K562 (cell line): ENCODE measurements around the gene RNU5D-1. TPM values are rescaled to one million over a fixed set of nuclear protein-coding genes. Genes with fewer than 3 reads are reported as not detected.

Source experiments
- CTBP1 ChIP-seq: fragments of 450-650 bp; IDR thresholded peaks from 2 replicates; pipeline ENCODE4 v1.6.1; 2016; ENCODE audit warnings: borderline replicate concordance
- FOS ChIP-seq: IDR thresholded peaks from 3 replicates; pipeline ENCODE4 v1.6.1; 2011; ENCODE audit not compliant: insufficient read length; ENCODE audit errors: extremely low read depth
- HMG20A ChIP-seq: fragments of 450-650 bp; formaldehyde crosslinking; conservative IDR thresholded peaks from 2 replicates; pipeline ENCODE4 v1.4.0; 2020; ENCODE audit warnings: mild to moderate bottlenecking, mixed read lengths
- HNRNPUL1 ChIP-seq: fragments of 200-400 bp; formaldehyde crosslinking; IDR thresholded peaks from 2 replicates; pipeline ENCODE4 v1.6.1; 2017; ENCODE audit warnings: low read length
- KDM1A ChIP-seq, 2 experiments: fragments of 450-650 bp; IDR thresholded peaks; 2 replicates each; pipeline ENCODE4 v1.6.1; 2016; ENCODE audit warnings: mild to moderate bottlenecking in 2 of 2
- KDM2B ChIP-seq: fragments of 250-450 bp; sonication (Bioruptor Pico); IDR thresholded peaks from 2 replicates; pipeline ENCODE4 v1.8.0; 2021; ENCODE audit warnings: mild to moderate bottlenecking, moderate library complexity
- KLF13 ChIP-seq: fragments of 450-650 bp; IDR thresholded peaks from 2 replicates; pipeline ENCODE4 v1.6.1; 2016; ENCODE audit warnings: missing genetic modification characterization, low read depth, mild to moderate bottlenecking, missing compliant biosample characterization, moderate library complexity, borderline replicate concordance
- MTA2 ChIP-seq: fragments of 450-650 bp; IDR thresholded peaks from 2 replicates; pipeline ENCODE4 v1.6.1; 2016; ENCODE audit warnings: low read depth
- NFRKB ChIP-seq: fragments of 450-650 bp; IDR thresholded peaks from 2 replicates; pipeline ENCODE4 v1.6.1; 2016; ENCODE audit warnings: low read depth
- PPARD ChIP-seq: fragments of 250-450 bp; sonication (Bioruptor Pico); IDR thresholded peaks from 2 replicates; pipeline ENCODE4 v1.8.0; 2022; ENCODE audit warnings: inconsistent platforms, mild to moderate bottlenecking, moderate library complexity
- RUNX1 ChIP-seq: sonication (generic); IDR thresholded peaks from 2 replicates; pipeline ENCODE4 v1.6.1; 2016; ENCODE audit warnings: antibody characterized with exemption, low read depth
- SIN3B ChIP-seq: fragments of 450-650 bp; IDR thresholded peaks from 2 replicates; pipeline ENCODE4 v1.6.1; 2017; ENCODE audit warnings: low read depth, mild to moderate bottlenecking, moderate library complexity
- SMAD1 ChIP-seq: fragments of 150-350 bp; IDR thresholded peaks from 2 replicates; pipeline ENCODE4 v1.6.1; 2014; ENCODE audit warnings: low read length, low read depth; ENCODE audit not compliant: partially characterized antibody
- SNRNP70 ChIP-seq: fragments of 200-400 bp; formaldehyde crosslinking; optimal IDR thresholded peaks from 2 replicates; pipeline ENCODE3; 2017; ENCODE audit warnings: low read depth, low read length
- TAF7 ChIP-seq: fragments of 450-650 bp; IDR thresholded peaks from 2 replicates; pipeline ENCODE4 v1.6.1; 2016; ENCODE audit warnings: missing genetic modification characterization, missing compliant biosample characterization
- ZKSCAN8 ChIP-seq: fragments of 200-800 bp; sonication (Bioruptor generic); IDR thresholded peaks from 2 replicates; pipeline ENCODE4 v1.6.1; 2016; ENCODE audit warnings: missing genetic modification characterization, missing compliant biosample characterization
- ZNF324 ChIP-seq: fragments of 250-450 bp; sonication (Bioruptor Pico); IDR thresholded peaks from 2 replicates; pipeline ENCODE4 v1.4.0; 2020; ENCODE audit warnings: mild to moderate bottlenecking
- ZNF41 ChIP-seq: fragments of 250-450 bp; sonication (Bioruptor Pico); conservative IDR thresholded peaks from 2 replicates; pipeline ENCODE4 v1.4.0; 2020; ENCODE audit warnings: mild to moderate bottlenecking
- ZZZ3 ChIP-seq: fragments of 450-650 bp; IDR thresholded peaks from 2 replicates; pipeline ENCODE4 v1.6.1; 2016; ENCODE audit warnings: antibody characterized with exemption, mild to moderate bottlenecking, moderate library complexity
- polyA plus RNA-seq, 8 experiments: library from polyadenylated mRNA; depleted of rRNA in 4 of 8; stranded (reverse) in 5 of 8; unstranded in 3 of 8; fragments of >200 nt; fragmentation: Nextera tagmentation in 2 of 8; fragmentation: Illumina TruSeq in 1 of 8; extraction: Ambion mirVana in 2 of 8; extraction: Trizol in 1 of 8; gene quantifications; 2 replicates each; pipeline versions ENCODE4 v1.2.1 to v1.2.3, GENCODE V29; 2011 to 2014; ENCODE audit warnings: inconsistent platforms in 1 of 8, missing spikeins in 1 of 8
- total RNA-seq, 7 experiments: library from RNA; depleted of rRNA in 6 of 7; stranded (reverse); fragments of >200 nt in 6 of 7; fragmentation: Illumina TruSeq in 2 of 7; extraction: Trizol in 2 of 7; gene quantifications; 2 replicates each; pipeline versions ENCODE4 v1.2.1 to v1.2.3, GENCODE V29; 2011 to 2021; ENCODE audit warnings: low replicate concordance in 1 of 7
- TF ChIP-seq, protein P1 (sequence below): IDR thresholded peaks from 2 replicates; pipeline ENCODE4 v1.6.1; 2016; ENCODE audit warnings: missing genetic modification characterization, missing compliant biosample characterization
- TF ChIP-seq, protein P2 (sequence below), 2 experiments: fragments of 450-650 bp in 1 of 2; sonication (generic) in 1 of 2; formaldehyde crosslinking; conservative IDR thresholded peaks; 2 replicates each; pipeline versions ENCODE4 v1.4.0 to v1.8.1; 2020 to 2022; ENCODE audit warnings: mild to moderate bottlenecking in 1 of 2, missing genetic modification reagents in 1 of 2
- TF ChIP-seq, protein P3 (sequence below): fragments of 450-650 bp; formaldehyde crosslinking; IDR thresholded peaks from 2 replicates; pipeline ENCODE4 v1.4.0; 2020; ENCODE audit warnings: mild to moderate bottlenecking, moderate library complexity
- TF ChIP-seq, protein P4 (sequence below): fragments of 450-650 bp; IDR thresholded peaks from 2 replicates; pipeline ENCODE4 v1.6.1; 2016
- TF ChIP-seq, protein P5 (sequence below): fragments of 450-650 bp; IDR thresholded peaks from 2 replicates; pipeline ENCODE4 v1.6.1; 2016; ENCODE audit warnings: low read depth, mild to moderate bottlenecking, moderate library complexity

Gene RNU5D-1
- total and polyA plus RNA-seq, 9 of the 15 experiments (the other 6 are each of a cell fraction or from before 2014, with no cell fraction given), result under 0.01 TPM; not detected in 8

DNA sequence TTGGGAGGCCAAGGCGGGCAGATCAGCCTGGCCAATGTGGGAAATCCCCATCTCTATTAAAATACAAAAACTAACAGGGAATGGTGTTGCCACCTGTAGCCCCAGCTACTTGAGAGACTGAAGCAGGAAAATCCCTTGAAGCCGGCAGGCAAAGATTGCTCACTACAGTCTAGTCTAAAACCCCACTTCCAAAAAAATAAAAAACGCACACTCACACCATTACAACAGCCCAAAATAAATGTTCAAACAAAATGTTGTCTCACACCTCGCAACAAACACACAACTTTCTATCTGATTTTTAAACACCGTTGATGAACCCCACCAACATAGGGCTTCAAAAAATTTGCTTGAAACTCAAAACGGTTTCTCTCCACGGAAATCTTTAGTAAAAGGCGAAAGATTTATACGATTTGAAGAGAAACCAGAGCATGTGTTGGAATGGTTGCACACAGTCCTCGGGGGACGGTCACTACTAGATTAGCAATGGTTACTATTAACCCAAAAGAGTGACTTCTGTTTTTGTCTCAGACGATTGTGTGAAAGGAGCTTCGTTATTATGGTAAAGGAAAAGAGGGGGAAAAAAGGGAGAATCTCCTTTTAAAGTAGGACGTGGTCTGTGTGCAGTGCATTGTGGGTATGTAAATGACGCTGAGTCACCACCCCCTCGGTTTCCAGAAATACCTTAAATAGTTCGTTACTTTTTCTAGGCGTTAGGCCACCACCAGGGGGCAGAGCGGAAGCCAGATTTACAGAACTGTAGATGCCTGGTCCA is at the start of gene RNU5D-1 (continued):
- TF ChIP-seq CTBP1, result peak; percentile 27; the same call in 1 of the 2 replicates
- peak; percentile 74 for TF ChIP-seq ZNF324 (CRISPR knock-in tag)
- TF ChIP-seq ZNF41 (CRISPR knock-in tag), result peak; percentile 93
- peak; percentile 89; the same call in 1 of the 2 replicates for TF ChIP-seq HMG20A (CRISPR knock-in tag)
- peak; percentile 42 for TF ChIP-seq MTA2
- peak; percentile 54; the same call in 1 of the 2 replicates for TF ChIP-seq TAF7 (tag)
- TF ChIP-seq PPARD (CRISPR knock-in tag), result no peak
- no peak for TF ChIP-seq KDM2B (CRISPR knock-in tag)
- TF ChIP-seq, protein P1, sequence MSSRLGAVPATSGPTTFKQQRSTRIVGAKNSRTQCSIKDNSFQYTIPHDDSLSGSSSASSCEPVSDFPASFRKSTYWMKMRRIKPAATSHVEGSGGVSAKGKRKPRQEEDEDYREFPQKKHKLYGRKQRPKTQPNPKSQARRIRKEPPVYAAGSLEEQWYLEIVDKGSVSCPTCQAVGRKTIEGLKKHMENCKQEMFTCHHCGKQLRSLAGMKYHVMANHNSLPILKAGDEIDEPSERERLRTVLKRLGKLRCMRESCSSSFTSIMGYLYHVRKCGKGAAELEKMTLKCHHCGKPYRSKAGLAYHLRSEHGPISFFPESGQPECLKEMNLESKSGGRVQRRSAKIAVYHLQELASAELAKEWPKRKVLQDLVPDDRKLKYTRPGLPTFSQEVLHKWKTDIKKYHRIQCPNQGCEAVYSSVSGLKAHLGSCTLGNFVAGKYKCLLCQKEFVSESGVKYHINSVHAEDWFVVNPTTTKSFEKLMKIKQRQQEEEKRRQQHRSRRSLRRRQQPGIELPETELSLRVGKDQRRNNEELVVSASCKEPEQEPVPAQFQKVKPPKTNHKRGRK (tag), result no peak
- TF ChIP-seq SNRNP70, result no peak
- TF ChIP-seq, protein P2, sequence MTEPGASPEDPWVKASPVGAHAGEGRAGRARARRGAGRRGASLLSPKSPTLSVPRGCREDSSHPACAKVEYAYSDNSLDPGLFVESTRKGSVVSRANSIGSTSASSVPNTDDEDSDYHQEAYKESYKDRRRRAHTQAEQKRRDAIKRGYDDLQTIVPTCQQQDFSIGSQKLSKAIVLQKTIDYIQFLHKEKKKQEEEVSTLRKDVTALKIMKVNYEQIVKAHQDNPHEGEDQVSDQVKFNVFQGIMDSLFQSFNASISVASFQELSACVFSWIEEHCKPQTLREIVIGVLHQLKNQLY (CRISPR knock-in tag; conservative IDR thresholded peaks at IDR 0.05), result peak; percentile 88 to 99; a peak in 3 of 4 replicates
- TF ChIP-seq NFRKB, result peak; percentile 68; the same call in 1 of the 2 replicates
- peak; percentile 100 for TF ChIP-seq SMAD1
- TF ChIP-seq FOS, result peak; percentile 45
- TF ChIP-seq, protein P3, sequence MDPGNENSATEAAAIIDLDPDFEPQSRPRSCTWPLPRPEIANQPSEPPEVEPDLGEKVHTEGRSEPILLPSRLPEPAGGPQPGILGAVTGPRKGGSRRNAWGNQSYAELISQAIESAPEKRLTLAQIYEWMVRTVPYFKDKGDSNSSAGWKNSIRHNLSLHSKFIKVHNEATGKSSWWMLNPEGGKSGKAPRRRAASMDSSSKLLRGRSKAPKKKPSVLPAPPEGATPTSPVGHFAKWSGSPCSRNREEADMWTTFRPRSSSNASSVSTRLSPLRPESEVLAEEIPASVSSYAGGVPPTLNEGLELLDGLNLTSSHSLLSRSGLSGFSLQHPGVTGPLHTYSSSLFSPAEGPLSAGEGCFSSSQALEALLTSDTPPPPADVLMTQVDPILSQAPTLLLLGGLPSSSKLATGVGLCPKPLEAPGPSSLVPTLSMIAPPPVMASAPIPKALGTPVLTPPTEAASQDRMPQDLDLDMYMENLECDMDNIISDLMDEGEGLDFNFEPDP (CRISPR knock-in tag), result peak; percentile 97
- TF ChIP-seq ZKSCAN8 (CRISPR knock-in tag), result peak; percentile 94
- TF ChIP-seq, protein P4, sequence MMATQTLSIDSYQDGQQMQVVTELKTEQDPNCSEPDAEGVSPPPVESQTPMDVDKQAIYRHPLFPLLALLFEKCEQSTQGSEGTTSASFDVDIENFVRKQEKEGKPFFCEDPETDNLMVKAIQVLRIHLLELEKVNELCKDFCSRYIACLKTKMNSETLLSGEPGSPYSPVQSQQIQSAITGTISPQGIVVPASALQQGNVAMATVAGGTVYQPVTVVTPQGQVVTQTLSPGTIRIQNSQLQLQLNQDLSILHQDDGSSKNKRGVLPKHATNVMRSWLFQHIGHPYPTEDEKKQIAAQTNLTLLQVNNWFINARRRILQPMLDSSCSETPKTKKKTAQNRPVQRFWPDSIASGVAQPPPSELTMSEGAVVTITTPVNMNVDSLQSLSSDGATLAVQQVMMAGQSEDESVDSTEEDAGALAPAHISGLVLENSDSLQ, result peak; percentile 43; the same call in 1 of the 2 replicates
- peak; percentile 57 for TF ChIP-seq SIN3B
- peak; percentile 12; the same call in 1 of the 2 replicates for TF ChIP-seq ZZZ3
- TF ChIP-seq RUNX1, result peak; percentile 96
- TF ChIP-seq KDM1A (IDR thresholded peaks at IDR 0.05), result peak; percentile 86 to 88
- TF ChIP-seq KLF13 (tag), result peak; percentile 63; the same call in 1 of the 2 replicates
- TF ChIP-seq HNRNPUL1, result peak; percentile 99
- TF ChIP-seq, protein P5, sequence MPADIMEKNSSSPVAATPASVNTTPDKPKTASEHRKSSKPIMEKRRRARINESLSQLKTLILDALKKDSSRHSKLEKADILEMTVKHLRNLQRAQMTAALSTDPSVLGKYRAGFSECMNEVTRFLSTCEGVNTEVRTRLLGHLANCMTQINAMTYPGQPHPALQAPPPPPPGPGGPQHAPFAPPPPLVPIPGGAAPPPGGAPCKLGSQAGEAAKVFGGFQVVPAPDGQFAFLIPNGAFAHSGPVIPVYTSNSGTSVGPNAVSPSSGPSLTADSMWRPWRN, result no peak
